PC-3 (cell line): Measurements from ENCODE around the gene APOF. TPM values are rescaled to one million over a fixed set of nuclear protein-coding genes. Genes with fewer than 3 reads are reported as not detected.
"Not testable (repeated sequence)": the region's sequence is repeated elsewhere in the genome, so short reads cannot be mapped to it uniquely, and the experiment has no call there.

Experiments
- ATAC-seq: fragments of 200-7000 bp; cut with Tn5 transposase; 2 replicates; pipeline ENCODE4 v1.9.1; 2020; ENCODE audit warnings: mild to moderate bottlenecking, moderate library complexity
- BruUV-seq: library from RNA; stranded (reverse); fragments of 400-500 nt; replicated peaks from 2 replicates; lab custom pipeline; 2021; lab: Mats Ljungman, UMichigan
- CTCF ChIA-PET: fragments of 300-600 bp; sonication (Branson Sonifier 250); formaldehyde crosslinking; loops from one replicate; lab custom pipeline; 2022; ENCODE audit warnings: antibody characterized with exemption; lab: Charles Lee
- POLR2A ChIA-PET: fragments of 300-600 bp; sonication (Branson Sonifier 250); formaldehyde crosslinking; loops from one replicate; lab custom pipeline; 2022; ENCODE audit warnings: antibody characterized with exemption; ENCODE audit not compliant: unreplicated experiment; lab: Charles Lee
- DNase-seq: peaks from one replicate; pipeline ENCODE4 v3.0.0-alpha.2; 2015
- H2AFZ ChIP-seq: fragments of 300-600 bp; sonication (generic); 2 replicates; pipeline ENCODE4 v1.6.0; 2016; ENCODE audit warnings: antibody characterized with exemption, low read length
- H3F3A ChIP-seq: fragments of 300-600 bp; sonication (generic); one replicate; pipeline ENCODE4 v1.6.0; 2017; ENCODE audit warnings: antibody characterized with exemption, low read length, control low read depth, mild to moderate bottlenecking; ENCODE audit not compliant: unreplicated experiment
- H3K27ac ChIP-seq: fragments of 300-600 bp; sonication (generic); 2 replicates; pipeline ENCODE4 v1.5.1; 2016; ENCODE audit warnings: mild to moderate bottlenecking, low read length
- H3K27me3 ChIP-seq: fragments of 300-600 bp; sonication (generic); 2 replicates; pipeline ENCODE4 v1.6.1; 2016; ENCODE audit warnings: low read length, mixed read lengths
- H3K36me3 ChIP-seq: fragments of 300-600 bp; sonication (generic); 2 replicates; pipeline ENCODE4 v1.6.1; 2016; ENCODE audit warnings: low read depth, mixed run types, low read length, mixed read lengths
- H3K4me1 ChIP-seq: fragments of 300-600 bp; sonication (generic); 2 replicates; pipeline ENCODE4 v1.5.1; 2016; ENCODE audit warnings: low read length; ENCODE audit not compliant: insufficient read depth
- H3K4me2 ChIP-seq: fragments of 300-600 bp; sonication (generic); 2 replicates; pipeline ENCODE4 v1.6.0; 2016; ENCODE audit warnings: low read length
- H3K4me3 ChIP-seq: fragments of 300-600 bp; sonication (generic); 2 replicates; pipeline ENCODE4 v1.5.1; 2016; ENCODE audit warnings: mild to moderate bottlenecking, low read length, mixed read lengths
- H3K79me2 ChIP-seq: fragments of 300-600 bp; sonication (generic); 2 replicates; pipeline ENCODE4 v1.6.1; 2017; ENCODE audit warnings: low read length, mixed read lengths
- H3K9ac ChIP-seq: fragments of 300-600 bp; sonication (generic); 2 replicates; pipeline ENCODE4 v1.6.0; 2016; ENCODE audit warnings: mild to moderate bottlenecking, low read length
- H3K9me2 ChIP-seq: fragments of 300-600 bp; sonication (generic); replicated peaks from 2 replicates; pipeline ENCODE4 v1.6.1; 2016; ENCODE audit warnings: mixed run types, low read length, mixed read lengths
- H3K9me3 ChIP-seq: fragments of 300-600 bp; sonication (generic); 2 replicates; pipeline ENCODE4 v1.6.1; 2016; ENCODE audit warnings: low read length, mixed read lengths
- H4K20me1 ChIP-seq: fragments of 300-600 bp; sonication (generic); 2 replicates; pipeline ENCODE4 v1.6.1; 2016; ENCODE audit warnings: low read length, mixed read lengths
- CTCF ChIP-seq: fragments of 300-600 bp; sonication (generic); conservative IDR thresholded peaks from 2 replicates; pipeline ENCODE4 v1.5.1; 2017; ENCODE audit warnings: antibody characterized with exemption, low read depth, mild to moderate bottlenecking, low read length
- EZH2 ChIP-seq: fragments of 300-600 bp; sonication (generic); IDR thresholded peaks from one replicate; pipeline ENCODE4 v1.6.1; 2017; ENCODE audit warnings: antibody characterized with exemption, mild to moderate bottlenecking, low read length; ENCODE audit not compliant: unreplicated experiment
- EZH2phosphoT487 ChIP-seq: fragments of 300-600 bp; sonication (generic); IDR thresholded peaks from 2 replicates; pipeline ENCODE4 v1.6.1; 2018; ENCODE audit warnings: mild to moderate bottlenecking, antibody characterized with exemption, low read length, borderline replicate concordance
- intact Hi-C: fragments of 100-400 bp; cut with micrococcal nuclease; formaldehyde crosslinking; loops from 2 replicates; pipeline ENCODE4 v1.9.0; 2023
- total RNA-seq: library from RNA; depleted of rRNA; stranded (reverse); fragments of >200 nt; gene quantifications from 2 replicates; pipeline ENCODE4 v1.2.3, GENCODE V29; 2014

Gene APOF
- total RNA-seq, 1 experiment from 2014 or later, result not detected

GRCh38 chr12:56346675-56347074 lies 16.0 kb downstream of the APOF start:
- ATAC-seq (no peak), DNase-seq (no peak)
- Histone ChIP-seq H3K9me2 (no peaks in the 10 kb centered on the region), H3K4me3 (no peak overlapping the region), H3K4me2 (no peak overlapping the region), H3K9me3 (no peaks in the 10 kb centered on the region), H4K20me1 (no peaks in the 10 kb centered on the region), H3K79me2 (no peaks in the 10 kb centered on the region), H3K4me1 (peaks cover 18% of the 10 kb centered on the region), H3K27me3 (no peaks in the 10 kb centered on the region), H2AFZ (no peak overlapping the region), H3K36me3 (peaks cover 32% of the 10 kb centered on the region; the same call in 1 of the 2 replicates), H3K9ac (no peak overlapping the region), H3F3A (peaks cover 4% of the 10 kb centered on the region), H3K27ac (no peak overlapping the region)
- intact Hi-C loops, result no loop called here
- TF ChIP-seq CTCF, result no peak
- no peak for TF ChIP-seq EZH2
- TF ChIP-seq EZH2phosphoT487, result no peak
- CTCF ChIA-PET, result no interaction called here
- POLR2A ChIA-PET, result no interaction called here
- no TSS peak for BruUV-seq

- H3K27ac ChIP-seq, H3K4me3 ChIP-seq, H3K79me2 ChIP-seq, CTCF ChIA-PET, H3K9me3 ChIP-seq, H4K20me1 ChIP-seq, H3K4me2 ChIP-seq, H3K27me3 ChIP-seq, intact Hi-C loops, H3F3A ChIP-seq, H3K9ac ChIP-seq, ATAC-seq, POLR2A ChIA-PET, H2AFZ ChIP-seq, DNase-seq, H3K9me2 ChIP-seq, BruUV-seq: not testable (repeated sequence)
- Histone ChIP-seq H3K36me3 (peaks cover 15% of the 10 kb centered on the region; the same call in 1 of the 2 replicates), H3K4me1 (peaks cover 22% of the 10 kb centered on the region)
These were observed 20.4 kb downstream of the APOF start for GRCh38 chr12:56342290-56342689.

GRCh38 chr12:56341616-56342015 lies 21.0 kb downstream of the APOF start:
- Histone ChIP-seq H3K4me1 (peaks cover 22% of the 10 kb centered on the region), H3K9me2 (no peaks in the 10 kb centered on the region), H3K27ac (no peak overlapping the region), H3K79me2 (no peaks in the 10 kb centered on the region), H3K36me3 (peaks cover 15% of the 10 kb centered on the region; the same call in 1 of the 2 replicates), H3K27me3 (no peaks in the 10 kb centered on the region), H3K9me3 (no peaks in the 10 kb centered on the region), H3F3A (no peaks in the 10 kb centered on the region), H4K20me1 (no peaks in the 10 kb centered on the region), H3K9ac (no peak overlapping the region), H2AFZ (no peak overlapping the region), H3K4me3 (no peak overlapping the region), H3K4me2 (no peak overlapping the region)
- ChIA-PET CTCF (no interaction called here), POLR2A (no interaction called here)
- BruUV-seq, result no TSS peak
- ATAC-seq, result no peak
- DNase-seq, result no peak
- no peak for TF ChIP-seq EZH2phosphoT487
- no peak for TF ChIP-seq CTCF
- TF ChIP-seq EZH2, result no peak
- intact Hi-C loops, result no loop called here
